ENCODE measurements around the gene SBK3.
"Not testable (repeated sequence)": the region's sequence is repeated elsewhere in the genome, so short reads cannot be mapped to it uniquely, and the experiment has no call there.

SBK3 gene

GRCh38 chr19:55588738-55589137, 43.4 kb upstream of the SBK3 start:
- CTCF ChIA-PET, result interaction anchor here (1.6 to 2.4 kb wide), 2 partner anchors 15 to 85 kb away, joined by 3 to 6 read pairs; no protein-coding TSS in a partner anchor
- POLR2A ChIA-PET, result no interaction called here
- WGBS (ENCODE audit: insufficient coverage), result 99% methylated on average over 8 of the region's 8 CpGs
- Histone ChIP-seq H3K9me3 (ENCODE audit: control extremely low read depth in 1 of 5, control insufficient read depth in 4 of 5, insufficient read depth in 2 of 5, low read depth in 1 of 5, low read length in 4 of 5) (no peaks in the 10 kb centered on the region), H3K4me3 (ENCODE audit: control insufficient read depth in 1 of 7, extremely low read depth in 1 of 7, insufficient read depth in 4 of 7, low read depth in 2 of 7, low read length in 6 of 7) (no peak overlapping the region), H3K4me1 (ENCODE audit: control extremely low read depth in 1 of 4, control insufficient read depth in 4 of 4, insufficient read depth in 4 of 4, low read length in 3 of 4) (peaks cover 0 to 26% (median 20%) of the 10 kb centered on the region in 4 experiments), H3K27ac (ENCODE audit: insufficient read depth in 1 of 2, low read depth in 1 of 2, low read length in 2 of 2, poor library complexity in 1 of 2, severe bottlenecking in 2 of 2) (no peak overlapping the region), H3K27me3 (replicated peaks in 2 of 5; ENCODE audit: control insufficient read depth in 4 of 5, insufficient read depth in 5 of 5, low read length in 4 of 5) (no peaks in the 10 kb centered on the region), H3K36me3 (ENCODE audit: control insufficient read depth in 4 of 4, insufficient read depth in 4 of 4, low read length in 3 of 4) (peaks cover 0 to 18% (median 9%) of the 10 kb centered on the region in 4 experiments)
- no peak for DNase-seq

- Histone ChIP-seq H3K27ac (ENCODE audit: insufficient read depth in 1 of 2, low read depth in 1 of 2, low read length in 2 of 2, poor library complexity in 1 of 2, severe bottlenecking in 2 of 2) (no peak overlapping the region), H3K9me3 (ENCODE audit: control extremely low read depth in 1 of 5, control insufficient read depth in 4 of 5, insufficient read depth in 2 of 5, low read depth in 1 of 5, low read length in 4 of 5) (no peaks in the 10 kb centered on the region), H3K4me1 (ENCODE audit: control extremely low read depth in 1 of 4, control insufficient read depth in 4 of 4, insufficient read depth in 4 of 4, low read length in 3 of 4) (peaks cover 0 to 26% (median 20%) of the 10 kb centered on the region in 4 experiments), H3K27me3 (replicated peaks in 2 of 5; ENCODE audit: control insufficient read depth in 4 of 5, insufficient read depth in 5 of 5, low read length in 4 of 5) (no peaks in the 10 kb centered on the region), H3K4me3 (ENCODE audit: control insufficient read depth in 1 of 7, extremely low read depth in 1 of 7, insufficient read depth in 4 of 7, low read depth in 2 of 7, low read length in 6 of 7) (peak overlapping the region in 5 of 7 experiments; percentile 50 to 78 (median 63)), H3K36me3 (ENCODE audit: control insufficient read depth in 4 of 4, insufficient read depth in 4 of 4, low read length in 3 of 4) (peaks cover 0 to 11% (median 2%) of the 10 kb centered on the region in 4 experiments)
- WGBS (ENCODE audit: insufficient coverage), result under 1% methylated on average over 25 of the region's 40 CpGs
- CTCF ChIA-PET, result interaction anchor here (0.7 to 2.4 kb wide), 6 partner anchors 17 to 83 kb away, joined by 3 to 6 read pairs (median 3); no protein-coding TSS in a partner anchor
- DNase-seq, result peak; percentile 93 to 96 (median 95)
- POLR2A ChIA-PET, result no interaction called here
Observed at GRCh38 chr19:55586976-55587668, 41.8 kb upstream of the SBK3 start.

GRCh38 chr19:55585658-55586339, 40.5 kb upstream of the SBK3 start:
- Histone ChIP-seq H3K4me1 (ENCODE audit: control extremely low read depth in 1 of 4, control insufficient read depth in 4 of 4, insufficient read depth in 4 of 4, low read length in 3 of 4) (peaks cover 0 to 35% (median 27%) of the 10 kb centered on the region in 4 experiments), H3K9me3 (ENCODE audit: control extremely low read depth in 1 of 5, control insufficient read depth in 4 of 5, insufficient read depth in 2 of 5, low read depth in 1 of 5, low read length in 4 of 5) (no peaks in the 10 kb centered on the region), H3K27ac (ENCODE audit: insufficient read depth in 1 of 2, low read depth in 1 of 2, low read length in 2 of 2, poor library complexity in 1 of 2, severe bottlenecking in 2 of 2) (no peak overlapping the region), H3K27me3 (replicated peaks in 2 of 5; ENCODE audit: control insufficient read depth in 4 of 5, insufficient read depth in 5 of 5, low read length in 4 of 5) (no peaks in the 10 kb centered on the region), H3K4me3 (ENCODE audit: control insufficient read depth in 1 of 7, extremely low read depth in 1 of 7, insufficient read depth in 4 of 7, low read depth in 2 of 7, low read length in 6 of 7) (peak overlapping the region in 6 of 7 experiments; percentile 39 to 76 (median 60)), H3K36me3 (ENCODE audit: control insufficient read depth in 4 of 4, insufficient read depth in 4 of 4, low read length in 3 of 4) (no peaks in the 10 kb centered on the region)
- POLR2A ChIA-PET, result interaction anchor here (0.6 to 2.2 kb wide), 3 partner anchors 9 to 146 kb away, joined by 3 to 10 read pairs (median 4); partner anchors contain the start of gene FIZ1
- under 1% methylated on average over 34 of the region's 36 CpGs for WGBS (ENCODE audit: insufficient coverage)
- CTCF ChIA-PET, result interaction anchor here (2.1 kb wide), 1 partner anchor 69 kb away, joined by 6 read pairs; no protein-coding TSS in a partner anchor
- DNase-seq, result peak; percentile 61 to 67 (median 63)

- H3K27me3 ChIP-seq (replicated peaks in 2 of 5; ENCODE audit: control insufficient read depth in 4 of 5, insufficient read depth in 5 of 5, low read length in 4 of 5), result no peaks in the 10 kb centered on the region
- no peak overlapping the region for H3K27ac ChIP-seq (ENCODE audit: insufficient read depth in 1 of 2, low read depth in 1 of 2, low read length in 2 of 2, poor library complexity in 1 of 2, severe bottlenecking in 2 of 2)
- 81% methylated on average over 9 of the region's 11 CpGs for WGBS (ENCODE audit: insufficient coverage)
- no peak for DNase-seq
- no peaks in the 10 kb centered on the region for H3K36me3 ChIP-seq (ENCODE audit: control insufficient read depth in 4 of 4, insufficient read depth in 4 of 4, low read length in 3 of 4)
- CTCF ChIA-PET, result interaction anchor here (0.5 kb wide), 1 partner anchor 36 kb away, joined by 3 read pairs; no protein-coding TSS in a partner anchor
- H3K4me1 ChIP-seq (ENCODE audit: control extremely low read depth in 1 of 4, control insufficient read depth in 4 of 4, insufficient read depth in 4 of 4, low read length in 3 of 4), result peaks cover 0 to 37% (median 30%) of the 10 kb centered on the region in 4 experiments
- POLR2A ChIA-PET, result interaction anchor here (2.2 kb wide), 1 partner anchor 14 kb away, joined by 10 read pairs; the partner anchor contains the start of gene FIZ1
- no peaks in the 10 kb centered on the region for H3K9me3 ChIP-seq (ENCODE audit: control extremely low read depth in 1 of 5, control insufficient read depth in 4 of 5, insufficient read depth in 2 of 5, low read depth in 1 of 5, low read length in 4 of 5)
- no peak overlapping the region for H3K4me3 ChIP-seq (ENCODE audit: control insufficient read depth in 1 of 7, extremely low read depth in 1 of 7, insufficient read depth in 4 of 7, low read depth in 2 of 7, low read length in 6 of 7)
Observed at GRCh38 chr19:55584871-55585270, 39.5 kb upstream of the SBK3 start.

- CTCF ChIA-PET, result interaction anchor here (0.7 to 1.4 kb wide), 2 partner anchors 9 to 53 kb away, joined by 3 read pairs; no protein-coding TSS in a partner anchor
- not testable (repeated sequence) for H3K27me3 ChIP-seq (replicated peaks in 2 of 5; ENCODE audit: control insufficient read depth in 4 of 5, insufficient read depth in 5 of 5, low read length in 4 of 5); H3K27ac ChIP-seq (ENCODE audit: insufficient read depth in 1 of 2, low read depth in 1 of 2, low read length in 2 of 2, poor library complexity in 1 of 2, severe bottlenecking in 2 of 2); H3K36me3 ChIP-seq (ENCODE audit: control insufficient read depth in 4 of 4, insufficient read depth in 4 of 4, low read length in 3 of 4); H3K9me3 ChIP-seq (ENCODE audit: control extremely low read depth in 1 of 5, control insufficient read depth in 4 of 5, insufficient read depth in 2 of 5, low read depth in 1 of 5, low read length in 4 of 5); DNase-seq; H3K4me3 ChIP-seq (ENCODE audit: control insufficient read depth in 1 of 7, extremely low read depth in 1 of 7, insufficient read depth in 4 of 7, low read depth in 2 of 7, low read length in 6 of 7)
- POLR2A ChIA-PET, result interaction anchor here (0.6 kb wide), 1 partner anchor 346 kb away, joined by 4 read pairs; no protein-coding TSS in a partner anchor
- H3K4me1 ChIP-seq (ENCODE audit: control extremely low read depth in 1 of 4, control insufficient read depth in 4 of 4, insufficient read depth in 4 of 4, low read length in 3 of 4), result peaks cover 0 to 41% (median 34%) of the 10 kb centered on the region in 4 experiments
- WGBS (ENCODE audit: insufficient coverage), result no CpG with 5 or more reads among the region's 8 CpGs
Observed at GRCh38 chr19:55583897-55584296, 38.6 kb upstream of the SBK3 start.

GRCh38 chr19:55582284-55582683, 36.9 kb upstream of the SBK3 start:
- POLR2A ChIA-PET; CTCF ChIA-PET; H3K9me3 ChIP-seq (ENCODE audit: control extremely low read depth in 1 of 5, control insufficient read depth in 4 of 5, insufficient read depth in 2 of 5, low read depth in 1 of 5, low read length in 4 of 5); H3K27me3 ChIP-seq (replicated peaks in 2 of 5; ENCODE audit: control insufficient read depth in 4 of 5, insufficient read depth in 5 of 5, low read length in 4 of 5); DNase-seq; H3K4me3 ChIP-seq (ENCODE audit: control insufficient read depth in 1 of 7, extremely low read depth in 1 of 7, insufficient read depth in 4 of 7, low read depth in 2 of 7, low read length in 6 of 7); H3K27ac ChIP-seq (ENCODE audit: insufficient read depth in 1 of 2, low read depth in 1 of 2, low read length in 2 of 2, poor library complexity in 1 of 2, severe bottlenecking in 2 of 2): not testable (repeated sequence)
- 86% methylated on average over 1 of the region's 4 CpGs for WGBS (ENCODE audit: insufficient coverage)
- peaks cover 0 to 32% (median 29%) of the 10 kb centered on the region in 4 experiments for H3K4me1 ChIP-seq (ENCODE audit: control extremely low read depth in 1 of 4, control insufficient read depth in 4 of 4, insufficient read depth in 4 of 4, low read length in 3 of 4)
- peaks cover 0 to 12% (median 7%) of the 10 kb centered on the region in 4 experiments for H3K36me3 ChIP-seq (ENCODE audit: control insufficient read depth in 4 of 4, insufficient read depth in 4 of 4, low read length in 3 of 4)

Data from common myeloid progenitor, CD34-positive (primary cell).